Fibroblast of the aortic adventitia (primary cell): ENCODE results near the gene MLEC. TPM values are rescaled to one million over a fixed set of nuclear protein-coding genes. Genes with fewer than 3 reads are reported as not detected.

Source experiments
- DNase-seq: peaks from one replicate; pipeline ENCODE4 v3.0.0-alpha.2; 2010; ENCODE audit warnings: low read depth
- H3K4me3 ChIP-seq: 2 replicates; pipeline ENCODE4 v1.5.1; 2011; ENCODE audit warnings: low read depth, mild to moderate bottlenecking, control low read depth, low read length, moderate library complexity
- CTCF ChIP-seq: IDR thresholded peaks from 2 replicates; pipeline ENCODE4 v1.5.1; 2011; ENCODE audit warnings: mild to moderate bottlenecking, low read length, control low read depth, inconsistent platforms; ENCODE audit not compliant: insufficient read depth
- total RNA-seq: library from RNA; depleted of rRNA; stranded (reverse); fragments of >200 nt; gene quantifications from 2 replicates; pipeline ENCODE4 v1.2.3, GENCODE V29; 2012; ENCODE audit warnings: low replicate concordance

The MLEC gene
- total RNA-seq, 1 donor = 77.1 TPM

- no peak for TF ChIP-seq CTCF
- H3K4me3 ChIP-seq = no peak overlapping the region
- DNase-seq = no peak
These were observed 47.3 kb downstream of the MLEC start for GRCh38 chr12:120734210-120734609.

GRCh38 chr12:120735181-120735580 lies 48.2 kb downstream of the MLEC start:
- no peak for DNase-seq
- no peak for TF ChIP-seq CTCF
- no peak overlapping the region for H3K4me3 ChIP-seq

- no peak for DNase-seq
- no peak for TF ChIP-seq CTCF
- no peak overlapping the region for H3K4me3 ChIP-seq
These were observed 49.7 kb downstream of the MLEC start for GRCh38 chr12:120736404-120737331.

- no peak overlapping the region for H3K4me3 ChIP-seq
- peak; percentile 38 for TF ChIP-seq CTCF
- no peak for DNase-seq
These were observed 50.8 kb downstream of the MLEC start for GRCh38 chr12:120737557-120738251.

- no peak for TF ChIP-seq CTCF
- no peak overlapping the region for H3K4me3 ChIP-seq
- DNase-seq = no peak
These were observed 51.5 kb downstream of the MLEC start for GRCh38 chr12:120738252-120739030.

GRCh38 chr12:120739031-120739762 lies 52.2 kb downstream of the MLEC start:
- no peak for DNase-seq
- TF ChIP-seq CTCF = no peak

More at GRCh38 chr12:120739031-120739762, 52.2 kb downstream of the MLEC start:
- no peak overlapping the region for H3K4me3 ChIP-seq
